Heart left ventricle (tissue), 16 donors: Measurements from ENCODE around the gene NOG. TPM values are rescaled to one million over a fixed set of nuclear protein-coding genes. Genes with fewer than 3 reads are reported as not detected.

Experiments
- ATAC-seq, 4 donors: fragments of 200-7000 bp; cut with Tn5 transposase; one replicate each; pipeline ENCODE4 v1.9.1; 2020 to 2022; ENCODE audit warnings: moderate library complexity in 4 of 4, mild to moderate bottlenecking in 3 of 4, moderate number of reproducible peaks in 1 of 4
- DNase-seq, 5 donors: peaks; one replicate each; pipeline ENCODE4 v3.0.0-alpha.2; 2020
- H3K27ac ChIP-seq, 12 donors: fragments of 200-600 bp; sonication (generic) in 4 of 12; one replicate each; pipeline versions ENCODE4 v1.5.0 to v1.8.0; 2016 to 2022; ENCODE audit warnings: mild to moderate bottlenecking in 2 of 12
- H3K27me3 ChIP-seq, 9 donors: fragments of 200-600 bp; sonication (generic) in 2 of 9; one replicate each; pipeline versions ENCODE4 v1.5.1 to v1.8.0; 2016 to 2022; ENCODE audit warnings: mild to moderate bottlenecking in 3 of 9
- H3K36me3 ChIP-seq, 9 donors: fragments of 200-600 bp; sonication (generic) in 2 of 9; one replicate each; pipeline versions ENCODE4 v1.5.0 to v1.8.0; 2018 to 2022; ENCODE audit warnings: mild to moderate bottlenecking in 2 of 9
- H3K4me1 ChIP-seq, 12 donors: fragments of 200-600 bp; sonication (generic) in 4 of 12; one replicate each; pipeline versions ENCODE4 v1.5.0 to v1.8.0; 2016 to 2022; ENCODE audit warnings: mild to moderate bottlenecking in 3 of 12
- H3K4me3 ChIP-seq, 12 donors: fragments of 200-600 bp; sonication (generic) in 4 of 12; one replicate each; pipeline versions ENCODE4 v1.5.0 to v1.8.0; 2017 to 2022; ENCODE audit warnings: mild to moderate bottlenecking in 9 of 12, moderate library complexity in 4 of 12
- H3K9me3 ChIP-seq, 12 donors: fragments of 200-600 bp; sonication (generic) in 4 of 12; one replicate each; pipeline versions ENCODE4 v1.5.0 to v1.8.0; 2016 to 2022; ENCODE audit warnings: mild to moderate bottlenecking in 1 of 12
- CTCF ChIP-seq, 12 donors: fragments of 200-600 bp; sonication (generic) in 4 of 12; IDR thresholded peaks; one replicate each; pipeline versions ENCODE4 v1.5.0 to v1.8.0; 2018 to 2022; ENCODE audit warnings: antibody characterized with exemption in 12 of 12, mild to moderate bottlenecking in 5 of 12
- POLR2A ChIP-seq, 2 donors: fragments of 450-650 bp; IDR thresholded peaks; one replicate each; pipeline ENCODE4 v1.6.1; 2017; ENCODE audit warnings: antibody characterized with exemption in 2 of 2, mild to moderate bottlenecking in 2 of 2, moderate library complexity in 2 of 2
- WGBS, 4 donors: extraction: QIAGEN DNeasy Blood & Tissue Kit in 2 of 4; methylation state at CpG; one replicate each; pipeline versions ENCODE4 v1.1.5 to v1.1.7; 2013 to 2018; 5-methylcytosine and 5-hydroxymethylcytosine counted together
- intact Hi-C, 10 donors: fragments of 100-400 bp; cut with DNase I; formaldehyde crosslinking; loops; one replicate each; pipeline versions ENCODE4 v1.11.1 to v1.14.2; 2022
- polyA plus RNA-seq, 2 donors: library from polyadenylated mRNA; stranded (reverse); fragments of 200-250 nt; gene quantifications; one replicate each; pipeline ENCODE4 v1.2.3, GENCODE V29; 2013
- total RNA-seq, 9 donors: library from RNA; depleted of rRNA in 2 of 9; stranded (reverse); fragments of >200 nt in 2 of 9; fragmentation: NEBNext Ultra II Directional in 3 of 9; extraction: Animal tissue kit (Norgen Biotek cat#: 25700) in 3 of 9; gene quantifications; one replicate each; pipeline versions ENCODE4 v1.1.0 to v1.2.4, GENCODE V29; 2016 to 2023
- donor health status: ischemic (EF 13 %, LVEDD 7.1; RV severe dilation, severe dysfunction).
- donor health status: healthy with polysubstance abuse.
- donor health status: DM: no; HTN: yes; CAD: no.
- donor health status: DM: no; HTN: no; CAD: no.
- donor health status: ischemic (EF 25% LVEDD 6.9; RV normal size, moderate dysfunction).
- donor health status: ischemic (EF 25% LVEDD 5.7; RV mildly dilated, moderate dysfunction).
- donor health status: healthy.
- donor health status: DM: yes; HTN: yes; CAD: no.
- donor health status: ischemic (EF 35%, LVEDD 5.7; RV mildly dilated, moderate dysfunction).
- donor health status: nonischemic (EF 11% LVEDD 7.7; RV severe dilation, severe dysfunction).
- donor health status: DM: yes; HTN: yes; CAD: no.
- donor health status: PGD.
- donor health status: ischemic (EF 29% LVEDD 5.4; RV normal size, mild dysfunction).
- donor health status: nonischemic (EF 23%, LVEDD 6.1; RV moderate dilation, normal function).

NOG gene
- total and polyA plus RNA-seq, 11 donors = 0.03 to 0.36 (median 0.14) TPM; not detected in 4

DNA sequence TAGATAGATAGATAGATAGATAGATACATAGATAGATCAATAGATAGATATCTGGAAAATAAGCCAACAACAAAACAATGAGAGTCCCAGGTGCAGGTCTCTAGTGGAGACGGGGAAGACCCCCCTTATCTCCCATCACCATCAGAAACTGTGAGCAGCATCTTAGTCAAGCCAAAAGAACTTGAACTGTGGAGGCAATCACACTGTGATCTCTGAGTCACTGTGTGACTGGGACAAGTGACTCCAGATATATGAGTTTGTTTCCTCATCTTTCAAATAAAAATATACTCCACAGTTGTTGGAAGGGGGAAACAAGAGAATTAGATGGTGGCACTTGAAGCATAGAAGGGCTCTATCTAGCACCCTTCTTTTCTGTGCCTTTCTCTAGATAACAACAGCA lies 42.1 kb downstream of the NOG start:
- Histone ChIP-seq H3K4me1 (no peaks in the 10 kb centered on the region), H3K9me3 (no peaks in the 10 kb centered on the region), H3K27me3 (peaks cover 0 to 39% (median 0%) of the 10 kb centered on the region in 9 donors), H3K36me3 (no peaks in the 10 kb centered on the region), H3K27ac (no peak overlapping the region), H3K4me3 (no peak overlapping the region)
- TF ChIP-seq POLR2A (IDR thresholded peaks at IDR 0.05) = no peak
- TF ChIP-seq CTCF (IDR thresholded peaks at IDR 0.05) = no peak
- 60 to 86% (median 69%) methylated on average over 1 of the region's 1 CpG for WGBS, 4 donors
- intact Hi-C loops = no loop called here
- no peak for DNase-seq
- no peak for ATAC-seq

- H3K4me1 ChIP-seq = no peaks in the 10 kb centered on the region
- H3K9me3 ChIP-seq = no peaks in the 10 kb centered on the region
- H3K27me3 ChIP-seq = peaks cover 0 to 39% (median 0%) of the 10 kb centered on the region in 9 donors
- 55 to 68% (median 65%) methylated on average over 3 of the region's 3 CpGs for WGBS, 4 donors
- H3K4me3 ChIP-seq = no peak overlapping the region
- ATAC-seq = no peak
- TF ChIP-seq POLR2A (IDR thresholded peaks at IDR 0.05) (no peak), CTCF (IDR thresholded peaks at IDR 0.05) (no peak)
- no peak for DNase-seq
- intact Hi-C loops = no loop called here
- H3K36me3 ChIP-seq = no peaks in the 10 kb centered on the region
- no peak overlapping the region for H3K27ac ChIP-seq
Observed at GRCh38 chr17:56636265-56636664, 42.8 kb downstream of the NOG start.

GRCh38 chr17:56637254-56637653 lies 43.8 kb downstream of the NOG start:
- Histone ChIP-seq H3K4me1 (no peaks in the 10 kb centered on the region), H3K27me3 (peaks cover 0 to 39% (median 0%) of the 10 kb centered on the region in 9 donors), H3K9me3 (no peaks in the 10 kb centered on the region), H3K4me3 (no peak overlapping the region), H3K27ac (no peak overlapping the region), H3K36me3 (no peaks in the 10 kb centered on the region)
- 72 to 79% (median 75%) methylated on average over 8 of the region's 8 CpGs for WGBS, 4 donors
- ATAC-seq = no peak
- TF ChIP-seq POLR2A (IDR thresholded peaks at IDR 0.05) (no peak), CTCF (IDR thresholded peaks at IDR 0.05) (no peak)
- no peak for DNase-seq
- intact Hi-C loops = no loop called here

DNA sequence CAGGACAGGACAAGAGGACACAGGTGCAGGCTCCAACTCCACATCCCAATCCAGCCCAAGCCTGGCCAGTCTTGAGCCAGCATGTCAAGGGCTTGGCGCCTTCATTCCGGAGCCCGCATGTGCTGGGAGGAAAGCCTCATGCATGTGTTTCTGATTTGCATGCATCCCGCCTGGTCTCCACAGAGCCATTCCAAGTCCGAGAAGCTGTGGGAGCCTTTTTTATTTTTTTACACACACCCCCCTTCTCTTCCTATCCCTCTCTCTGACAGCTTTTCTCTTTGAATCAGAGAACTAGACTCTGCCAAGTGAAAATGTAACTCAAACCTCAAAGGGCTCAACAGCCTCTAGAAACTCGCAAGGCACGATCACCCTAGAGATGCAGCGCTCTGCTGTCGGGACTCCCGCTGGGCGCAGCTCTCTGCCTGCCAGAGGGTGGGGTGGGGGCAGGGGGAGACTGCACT lies 45.1 kb downstream of the NOG start:
- ATAC-seq = no peak
- Histone ChIP-seq H3K4me1 (no peaks in the 10 kb centered on the region), H3K27ac (no peak overlapping the region), H3K36me3 (no peaks in the 10 kb centered on the region), H3K9me3 (no peaks in the 10 kb centered on the region), H3K27me3 (peaks cover 0 to 39% (median 0%) of the 10 kb centered on the region in 9 donors), H3K4me3 (no peak overlapping the region)
- intact Hi-C loops = no loop called here
- no peak for DNase-seq
- WGBS, 4 donors = 56 to 68% (median 63%) methylated on average over 11 of the region's 11 CpGs
- TF ChIP-seq POLR2A (IDR thresholded peaks at IDR 0.05) (no peak), CTCF (IDR thresholded peaks at IDR 0.05) (no peak)
